Neural cell (in vitro differentiated cells): Measurements from ENCODE around the gene ROBO1. TPM values are rescaled to one million over a fixed set of nuclear protein-coding genes. Genes with fewer than 3 reads are reported as not detected.

Source experiments
- H2AFZ ChIP-seq: fragments of 200-600, 300-800 bp; sonication (generic), shearing (Covaris generic); 2 replicates; pipeline ENCODE4 v1.6.0; 2014; ENCODE audit warnings: low read depth, mild to moderate bottlenecking, antibody characterized with exemption, low read length, moderate library complexity
- H3F3A ChIP-seq: fragments of 200-600 bp; shearing (Covaris generic); 2 replicates; pipeline ENCODE4 v1.6.1; 2016; ENCODE audit warnings: mild to moderate bottlenecking, moderate library complexity, mixed read lengths, antibody characterized with exemption, low read length; ENCODE audit not compliant: insufficient read depth, poor library complexity, severe bottlenecking
- H3K27ac ChIP-seq: fragments of 200-600, 300-800 bp; sonication (generic), shearing (Covaris generic); 2 replicates; pipeline ENCODE4 v1.5.1; 2014; ENCODE audit warnings: mild to moderate bottlenecking, low read length, moderate library complexity
- H3K27me3 ChIP-seq: fragments of 300-800, 200-600 bp; sonication (generic), shearing (Covaris generic); 2 replicates; pipeline ENCODE4 v1.6.0; 2014; ENCODE audit warnings: mild to moderate bottlenecking, low read depth, low read length, moderate library complexity; ENCODE audit not compliant: insufficient read depth
- H3K36me3 ChIP-seq: fragments of 300-800, 200-600 bp; sonication (generic), shearing (Covaris generic); 2 replicates; pipeline ENCODE4 v1.5.1; 2014; ENCODE audit warnings: mild to moderate bottlenecking, antibody characterized with exemption, low read length, moderate library complexity; ENCODE audit not compliant: insufficient read depth
- H3K4me2 ChIP-seq: fragments of 300-800, 200-600 bp; sonication (generic), shearing (Covaris generic); 2 replicates; pipeline ENCODE4 v1.6.0; 2014; ENCODE audit warnings: mild to moderate bottlenecking, low read length
- H3K4me3 ChIP-seq: fragments of 300-800, 200-600 bp; sonication (generic), shearing (Covaris generic); 2 replicates; pipeline ENCODE4 v1.5.1; 2014; ENCODE audit warnings: mild to moderate bottlenecking, low read length, moderate library complexity
- H3K79me2 ChIP-seq: fragments of 200-600 bp; shearing (Covaris generic); replicated peaks from 2 replicates; pipeline ENCODE4 v1.6.0; 2014; ENCODE audit warnings: mild to moderate bottlenecking, low read length, moderate library complexity; ENCODE audit not compliant: insufficient read depth
- H3K9ac ChIP-seq: fragments of 300-800, 200-600 bp; sonication (generic), shearing (Covaris generic); 2 replicates; pipeline ENCODE4 v1.6.1; 2016; ENCODE audit warnings: mild to moderate bottlenecking, low read length, mixed read lengths
- H3K9me2 ChIP-seq: fragments of 200-600 bp; shearing (Covaris generic); 2 replicates; pipeline ENCODE4 v1.6.1; 2016; ENCODE audit warnings: mild to moderate bottlenecking, low read length, mixed read lengths; ENCODE audit not compliant: insufficient read depth
- H3K9me3 ChIP-seq: fragments of 200-600, 300-800 bp; sonication (generic), shearing (Covaris generic); 2 replicates; pipeline ENCODE4 v1.6.1; 2016; ENCODE audit warnings: mild to moderate bottlenecking, mixed run types, low read length, moderate library complexity, mixed read lengths
- H4K20me1 ChIP-seq: fragments of 200-600 bp; shearing (Covaris generic); 2 replicates; pipeline ENCODE4 v1.6.1; 2016; ENCODE audit warnings: mild to moderate bottlenecking, mixed run types; ENCODE audit not compliant: insufficient read depth
- CTCF ChIP-seq: fragments of 450-650 bp; IDR thresholded peaks from 2 replicates; pipeline ENCODE4 v1.5.1; 2014; ENCODE audit warnings: antibody characterized with exemption, mild to moderate bottlenecking, moderate library complexity; ENCODE audit not compliant: poor library complexity, severe bottlenecking
- EP300 ChIP-seq: fragments of 450-650 bp; conservative IDR thresholded peaks from 2 replicates; pipeline ENCODE4 v1.6.1; 2014; ENCODE audit warnings: antibody characterized with exemption, mild to moderate bottlenecking, moderate library complexity; ENCODE audit not compliant: poor library complexity, severe bottlenecking
- EZH2 ChIP-seq: fragments of 200-600, 300-800 bp; shearing (Covaris generic), sonication (generic); IDR thresholded peaks from 2 replicates; pipeline ENCODE4 v1.6.1; 2014; ENCODE audit warnings: antibody characterized with exemption, low read length, borderline replicate concordance, mild to moderate bottlenecking; ENCODE audit not compliant: insufficient read depth, poor library complexity, severe bottlenecking
- MXI1 ChIP-seq: fragments of 450-650 bp; conservative IDR thresholded peaks from 2 replicates; pipeline ENCODE4 v1.6.1; 2014; ENCODE audit warnings: antibody characterized with exemption, mild to moderate bottlenecking; ENCODE audit not compliant: poor library complexity, severe bottlenecking
- POLR2AphosphoS5 ChIP-seq: IDR thresholded peaks from 2 replicates; pipeline ENCODE4 v1.6.1; 2012
- RAD21 ChIP-seq: fragments of 450-650 bp; conservative IDR thresholded peaks from 2 replicates; pipeline ENCODE4 v1.6.1; 2014; ENCODE audit warnings: antibody characterized with exemption, mild to moderate bottlenecking, moderate library complexity
- REST ChIP-seq: IDR thresholded peaks from 2 replicates; pipeline ENCODE4 v1.6.1; 2012; ENCODE audit warnings: borderline replicate concordance
- SMC3 ChIP-seq: fragments of 450-650 bp; conservative IDR thresholded peaks from 2 replicates; pipeline ENCODE4 v1.6.1; 2014; ENCODE audit warnings: antibody characterized with exemption, mild to moderate bottlenecking, moderate library complexity; ENCODE audit not compliant: poor library complexity
- TAF1 ChIP-seq: IDR thresholded peaks from 2 replicates; pipeline ENCODE4 v1.6.1; 2012; ENCODE audit warnings: low read depth
- polyA plus RNA-seq: library from polyadenylated mRNA; depleted of rRNA; stranded (reverse); fragments of >200 nt; gene quantifications from 2 replicates; pipeline ENCODE4 v1.2.3, GENCODE V29; 2014

Gene ROBO1
- polyA plus RNA-seq, 1 donor from 2014 or later, result 183 TPM

- TF ChIP-seq EP300 (no peak), SMC3 (no peak), MXI1 (no peak)
- no peak overlapping the region for H2AFZ ChIP-seq
- H3K79me2 ChIP-seq, result no peaks in the 10 kb centered on the region
- H3K9ac ChIP-seq, result no peak overlapping the region
- H3K4me2 ChIP-seq, result no peak overlapping the region
- no peaks in the 10 kb centered on the region for H3K9me3 ChIP-seq
- no peaks in the 10 kb centered on the region for H3K27me3 ChIP-seq
- no peaks in the 10 kb centered on the region for H3F3A ChIP-seq
- H4K20me1 ChIP-seq, result no peaks in the 10 kb centered on the region
- H3K27ac ChIP-seq, result no peak overlapping the region
- no peaks in the 10 kb centered on the region for H3K9me2 ChIP-seq
- H3K36me3 ChIP-seq, result peaks cover 24% of the 10 kb centered on the region
- no peak overlapping the region for H3K4me3 ChIP-seq
Measured at GRCh38 chr3:78632925-78633553, 1134.8 kb downstream of the ROBO1 start.

- Histone ChIP-seq H2AFZ (no peak overlapping the region), H3K4me2 (no peak overlapping the region), H3F3A (no peaks in the 10 kb centered on the region), H3K79me2 (no peaks in the 10 kb centered on the region), H3K36me3 (peaks cover 26% of the 10 kb centered on the region), H3K27me3 (no peaks in the 10 kb centered on the region), H3K9ac (no peak overlapping the region), H4K20me1 (no peaks in the 10 kb centered on the region), H3K4me3 (no peak overlapping the region), H3K27ac (no peak overlapping the region), H3K9me3 (no peaks in the 10 kb centered on the region), H3K9me2 (no peaks in the 10 kb centered on the region)
- TF ChIP-seq RAD21, result no peak
- TF ChIP-seq TAF1, result no peak
- TF ChIP-seq REST, result no peak
- no peak for TF ChIP-seq POLR2AphosphoS5
- TF ChIP-seq CTCF, result no peak
- TF ChIP-seq MXI1, result no peak
- TF ChIP-seq EP300, result no peak
- no peak for TF ChIP-seq SMC3
- no peak for TF ChIP-seq EZH2
Measured at GRCh38 chr3:78629544-78629943, 1138.3 kb downstream of the ROBO1 start.
